Testis (tissue), 2 donors: ENCODE results near the gene MTR.

Source experiments
- CTCF ChIP-seq, 3 experiments: fragments of 450-650 bp in 2 of 3; fragments of 200-600 bp in 1 of 3; sonication (generic) in 1 of 3; IDR thresholded peaks; one replicate each; pipeline ENCODE4 v1.5.1; 2016 to 2019; ENCODE audit warnings: antibody characterized with exemption in 3 of 3, mild to moderate bottlenecking in 2 of 3, moderate library complexity in 1 of 3
- POLR2A ChIP-seq: fragments of 450-650 bp; IDR thresholded peaks from one replicate; pipeline ENCODE4 v1.6.1; 2017; ENCODE audit warnings: antibody characterized with exemption, mild to moderate bottlenecking, moderate library complexity

GRCh38 chr1:236864211-236864610 lies 69.1 kb downstream of the MTR start:
- TF ChIP-seq CTCF (IDR thresholded peaks at IDR 0.05), result no peak
- TF ChIP-seq POLR2A, result no peak
